Spleen (tissue), 7 donors: ENCODE data around the gene ACP7.

Experiments
- CTCF ChIP-seq, 11 experiments: fragments of 200-600 bp in 7 of 11; fragments of 450-650 bp in 4 of 11; sonication (generic) in 4 of 11; IDR thresholded peaks in 8 of 11; conservative IDR thresholded peaks in 3 of 11; 1 replicate in 7 of 11; 2 replicates in 4 of 11; pipeline versions ENCODE4 v1.4.0 to v1.8.0; 2016 to 2021; ENCODE audit warnings: antibody characterized with exemption in 11 of 11, inconsistent platforms in 4 of 11, mild to moderate bottlenecking in 1 of 11
- POLR2A ChIP-seq, 3 donors: fragments of 450-650 bp; IDR thresholded peaks; one replicate each; pipeline ENCODE4 v1.5.1; 2017; ENCODE audit warnings: antibody characterized with exemption in 3 of 3, mild to moderate bottlenecking in 1 of 3
- POLR2AphosphoS5 ChIP-seq, 3 donors: sonication (generic); formaldehyde crosslinking; IDR thresholded peaks; one replicate each; pipeline ENCODE4 v1.5.1; 2017; ENCODE audit warnings: antibody characterized with exemption in 3 of 3
- donor health status: DM: no; HTN: no; CAD: no; lungs with moderate emphysema.
- donor health status: DM: no; HTN: no; CAD: no.
- donor health status: DM: no; HTN: no; CAD: no.

DNA sequence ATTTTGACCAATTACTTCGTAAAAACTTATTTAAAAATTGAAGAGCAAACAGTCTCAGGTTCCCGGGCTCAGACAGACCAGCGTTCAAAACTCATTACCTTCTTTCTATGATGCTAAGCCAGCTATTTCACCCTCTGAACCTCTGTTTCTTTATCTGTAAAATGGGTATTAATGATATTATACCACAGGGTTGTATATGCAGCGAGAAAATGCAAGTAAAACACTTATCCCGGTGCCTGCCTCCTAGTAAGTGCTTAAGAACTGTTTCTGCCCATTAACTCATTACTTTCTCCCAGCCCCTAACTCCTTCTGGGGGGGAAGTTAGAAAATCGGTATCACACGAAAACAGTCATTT, 41.0 kb downstream of the ACP7 start:
- TF ChIP-seq CTCF (IDR thresholded peaks at IDR 0.05 in 8 of 11, conservative IDR thresholded peaks at IDR 0.05 in 3 of 11) (no peak), POLR2AphosphoS5 (IDR thresholded peaks at IDR 0.05) (no peak), POLR2A (IDR thresholded peaks at IDR 0.05) (no peak)
